Fibroblast of gingiva (primary cell): ENCODE results near the gene SLC46A3.
A peak's percentile ranks its signal among the peaks of the same experiment; 100 is the strongest.

Source experiments
- DNase-seq: peaks from one replicate; pipeline ENCODE4 v3.0.0-alpha.2; 2011; ENCODE audit warnings: low read depth

Gene SLC46A3

GRCh38 chr13:28680541-28680940 is 38.2 kb downstream of the SLC46A3 start:
- no peak for DNase-seq

- no peak for DNase-seq
Measured at GRCh38 chr13:28679628-28680027, 39.1 kb downstream of the SLC46A3 start.

- no peak for DNase-seq
Measured at GRCh38 chr13:28678809-28679208, 40.0 kb downstream of the SLC46A3 start.

GRCh38 chr13:28671126-28671792 is 47.5 kb downstream of the SLC46A3 start:
- peak; percentile 25 for DNase-seq

- DNase-seq = no peak
Measured at GRCh38 chr13:28666897-28667488, 51.8 kb downstream of the SLC46A3 start.

GRCh38 chr13:28659621-28659970 is 59.2 kb downstream of the SLC46A3 start:
- DNase-seq = peak; percentile 43

GRCh38 chr13:28658796-28659620 is 59.8 kb downstream of the SLC46A3 start, which contains the start of gene POMP:
Gene POMP, plus strand, starts transcription at chr13:28659130. Its CDS starts 55 bp downstream, at chr13:28659185.
- peak; percentile 96 for DNase-seq

- DNase-seq = no peak
Measured at GRCh38 chr13:28658539-28658795, 60.3 kb downstream of the SLC46A3 start.

GRCh38 chr13:28657784-28658538 is 60.8 kb downstream of the SLC46A3 start:
- no peak for DNase-seq

- peak; percentile 54 for DNase-seq
Measured at GRCh38 chr13:28655561-28655960, 63.2 kb downstream of the SLC46A3 start.

- peak; percentile 74 for DNase-seq
Measured at GRCh38 chr13:28654276-28654675, 64.5 kb downstream of the SLC46A3 start.

GRCh38 chr13:28653111-28653510 is 65.7 kb downstream of the SLC46A3 start:
- DNase-seq = no peak

GRCh38 chr13:28651810-28652401 is 66.9 kb downstream of the SLC46A3 start:
- no peak for DNase-seq

GRCh38 chr13:28650284-28650683 is 68.5 kb downstream of the SLC46A3 start:
- peak; percentile 49 for DNase-seq
